Mesothelial cell of epicardium (in vitro differentiated cells): Measurements from ENCODE around the gene SMAD2. TPM values are rescaled to one million over a fixed set of nuclear protein-coding genes. Genes with fewer than 3 reads are reported as not detected.

Source experiments
- DNase-seq, 2 experiments: peaks; one replicate each; pipeline ENCODE4 v3.0.0; 2021; ENCODE audit warnings: low spot score in 2 of 2; ENCODE audit not compliant: unreplicated experiment in 2 of 2
- H3K27ac Mint-ChIP-seq: 2 replicates; pipeline ENCODE4 v1.8.0; 2021; ENCODE audit warnings: mixed read lengths
- H3K27me3 Mint-ChIP-seq: 2 replicates; pipeline ENCODE4 v1.8.0; 2021; ENCODE audit warnings: low read depth, mixed read lengths
- H3K36me3 Mint-ChIP-seq: 2 replicates; pipeline ENCODE4 v1.8.0; 2021; ENCODE audit warnings: mixed read lengths
- H3K4me1 Mint-ChIP-seq: 2 replicates; pipeline ENCODE4 v1.8.0; 2021; ENCODE audit warnings: mixed read lengths
- H3K4me3 Mint-ChIP-seq: 2 replicates; pipeline ENCODE4 v1.8.0; 2021; ENCODE audit warnings: mild to moderate bottlenecking, moderate library complexity, mixed read lengths
- H3K9me3 Mint-ChIP-seq: 2 replicates; pipeline ENCODE4 v1.8.0; 2021; ENCODE audit warnings: mixed read lengths
- total RNA-seq: library from RNA; stranded (reverse); gene quantifications from 3 replicates; pipeline ENCODE4 v1.2.1, GENCODE V29; 2021
- TF ChIP-seq, protein P1 (sequence below): fragments of 200-600 bp; sonication (generic); IDR thresholded peaks from one replicate; pipeline ENCODE4 v1.5.0; 2021; ENCODE audit warnings: antibody characterized with exemption; ENCODE audit not compliant: unreplicated experiment

Gene SMAD2
- total RNA-seq, 1 donor from 2014 or later, result 161 TPM

DNA sequence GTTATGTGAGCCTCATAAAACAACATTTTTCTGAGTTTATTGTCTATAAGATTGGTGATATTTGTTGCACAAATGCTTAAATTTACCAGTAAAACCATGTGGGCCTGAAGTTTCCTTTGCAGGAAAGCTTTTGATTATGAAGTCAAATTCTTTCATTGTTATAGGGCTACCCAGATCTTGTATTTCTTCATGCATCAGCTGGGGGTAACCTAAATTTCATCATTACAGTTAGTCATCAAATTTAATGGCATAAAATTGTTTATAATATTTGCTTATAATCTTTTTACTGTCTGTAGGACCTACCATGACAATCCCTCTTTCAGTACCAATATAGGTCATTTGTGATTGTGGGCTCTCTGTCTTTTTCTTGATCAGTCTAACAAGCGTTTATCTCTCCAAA lies 47.8 kb downstream of the SMAD2 start:
- Mint-ChIP-seq H3K9me3 (peaks cover 8% of the 10 kb centered on the region), H3K27me3 (no peaks in the 10 kb centered on the region), H3K27ac (peak overlapping the region; percentile 80), H3K4me3 (no peak overlapping the region), H3K4me1 (peaks cover 49% of the 10 kb centered on the region), H3K36me3 (peaks cover 24% of the 10 kb centered on the region)
- TF ChIP-seq, protein P1, sequence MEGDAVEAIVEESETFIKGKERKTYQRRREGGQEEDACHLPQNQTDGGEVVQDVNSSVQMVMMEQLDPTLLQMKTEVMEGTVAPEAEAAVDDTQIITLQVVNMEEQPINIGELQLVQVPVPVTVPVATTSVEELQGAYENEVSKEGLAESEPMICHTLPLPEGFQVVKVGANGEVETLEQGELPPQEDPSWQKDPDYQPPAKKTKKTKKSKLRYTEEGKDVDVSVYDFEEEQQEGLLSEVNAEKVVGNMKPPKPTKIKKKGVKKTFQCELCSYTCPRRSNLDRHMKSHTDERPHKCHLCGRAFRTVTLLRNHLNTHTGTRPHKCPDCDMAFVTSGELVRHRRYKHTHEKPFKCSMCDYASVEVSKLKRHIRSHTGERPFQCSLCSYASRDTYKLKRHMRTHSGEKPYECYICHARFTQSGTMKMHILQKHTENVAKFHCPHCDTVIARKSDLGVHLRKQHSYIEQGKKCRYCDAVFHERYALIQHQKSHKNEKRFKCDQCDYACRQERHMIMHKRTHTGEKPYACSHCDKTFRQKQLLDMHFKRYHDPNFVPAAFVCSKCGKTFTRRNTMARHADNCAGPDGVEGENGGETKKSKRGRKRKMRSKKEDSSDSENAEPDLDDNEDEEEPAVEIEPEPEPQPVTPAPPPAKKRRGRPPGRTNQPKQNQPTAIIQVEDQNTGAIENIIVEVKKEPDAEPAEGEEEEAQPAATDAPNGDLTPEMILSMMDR, result no peak
- no peak for DNase-seq

GRCh38 chr18:47881752-47882455 lies 48.6 kb downstream of the SMAD2 start:
- H3K27ac Mint-ChIP-seq, result peak overlapping the region; percentile 80
- no peak overlapping the region for H3K4me3 Mint-ChIP-seq
- H3K36me3 Mint-ChIP-seq, result peaks cover 16% of the 10 kb centered on the region
- peaks cover 8% of the 10 kb centered on the region for H3K9me3 Mint-ChIP-seq
- TF ChIP-seq, protein P1, result no peak
- DNase-seq, result no peak
- H3K4me1 Mint-ChIP-seq, result peaks cover 45% of the 10 kb centered on the region
- no peaks in the 10 kb centered on the region for H3K27me3 Mint-ChIP-seq

GRCh38 chr18:47881042-47881441 lies 49.4 kb downstream of the SMAD2 start:
- peaks cover 15% of the 10 kb centered on the region for H3K36me3 Mint-ChIP-seq
- H3K4me3 Mint-ChIP-seq, result no peak overlapping the region
- no peak for DNase-seq
- peaks cover 46% of the 10 kb centered on the region for H3K4me1 Mint-ChIP-seq
- peaks cover 8% of the 10 kb centered on the region for H3K9me3 Mint-ChIP-seq
- TF ChIP-seq, protein P1, result no peak
- H3K27ac Mint-ChIP-seq, result peak overlapping the region; percentile 80
- H3K27me3 Mint-ChIP-seq, result no peaks in the 10 kb centered on the region

DNA sequence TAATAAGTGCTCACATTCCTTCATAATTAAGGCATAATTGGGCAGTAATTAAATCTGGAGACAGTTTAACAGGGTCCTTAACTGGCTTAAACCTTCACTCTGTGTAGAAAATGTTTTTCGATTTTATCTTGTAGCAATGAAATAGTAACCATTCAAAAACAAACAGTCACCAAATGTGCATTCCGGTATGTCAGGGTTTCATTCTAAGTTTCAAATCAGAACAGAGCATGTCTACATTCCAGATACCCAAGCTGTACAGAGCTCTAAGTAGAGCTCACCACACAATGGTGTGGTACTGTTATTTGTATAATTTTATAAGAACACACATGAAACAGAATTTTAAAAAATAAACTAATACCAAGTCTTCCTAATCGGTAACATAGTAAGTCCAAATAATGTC lies 52.6 kb downstream of the SMAD2 start:
- DNase-seq, result no peak
- peaks cover 15% of the 10 kb centered on the region for H3K36me3 Mint-ChIP-seq
- H3K4me1 Mint-ChIP-seq, result peaks cover 37% of the 10 kb centered on the region
- peaks cover 8% of the 10 kb centered on the region for H3K9me3 Mint-ChIP-seq
- H3K27me3 Mint-ChIP-seq, result no peaks in the 10 kb centered on the region
- H3K4me3 Mint-ChIP-seq, result no peak overlapping the region
- peak overlapping the region; percentile 47 for H3K27ac Mint-ChIP-seq
- TF ChIP-seq, protein P1, result no peak

GRCh38 chr18:47876813-47877212 lies 53.6 kb downstream of the SMAD2 start:
- TF ChIP-seq, protein P1, result no peak
- H3K9me3 Mint-ChIP-seq, result peaks cover 8% of the 10 kb centered on the region
- H3K4me3 Mint-ChIP-seq, result no peak overlapping the region
- no peak for DNase-seq
- peaks cover 17% of the 10 kb centered on the region for H3K36me3 Mint-ChIP-seq
- H3K27me3 Mint-ChIP-seq, result no peaks in the 10 kb centered on the region
- H3K4me1 Mint-ChIP-seq, result peaks cover 32% of the 10 kb centered on the region
- peak overlapping the region; percentile 53 for H3K27ac Mint-ChIP-seq

- peaks cover 2% of the 10 kb centered on the region for H3K36me3 Mint-ChIP-seq
- H3K27me3 Mint-ChIP-seq, result no peaks in the 10 kb centered on the region
- no peaks in the 10 kb centered on the region for H3K9me3 Mint-ChIP-seq
- TF ChIP-seq, protein P1, result no peak
- H3K4me1 Mint-ChIP-seq, result peaks cover 26% of the 10 kb centered on the region
- peak overlapping the region; percentile 76 for H3K27ac Mint-ChIP-seq
- no peak for DNase-seq
- no peak overlapping the region for H3K4me3 Mint-ChIP-seq
Observed at GRCh38 chr18:47873625-47874024, 56.8 kb downstream of the SMAD2 start.
